Measurements from ENCODE around the gene CERS1.

CERS1 gene

GRCh38 chr19:18830488-18830887 lies 65.5 kb downstream of the CERS1 start:
- no peak for TF ChIP-seq CTCF (IDR thresholded peaks at IDR 0.05; ENCODE audit: low read depth, low read length, missing control alignments)
- DNase-seq (ENCODE audit: extremely low read depth, low read depth), result no peak

DNA sequence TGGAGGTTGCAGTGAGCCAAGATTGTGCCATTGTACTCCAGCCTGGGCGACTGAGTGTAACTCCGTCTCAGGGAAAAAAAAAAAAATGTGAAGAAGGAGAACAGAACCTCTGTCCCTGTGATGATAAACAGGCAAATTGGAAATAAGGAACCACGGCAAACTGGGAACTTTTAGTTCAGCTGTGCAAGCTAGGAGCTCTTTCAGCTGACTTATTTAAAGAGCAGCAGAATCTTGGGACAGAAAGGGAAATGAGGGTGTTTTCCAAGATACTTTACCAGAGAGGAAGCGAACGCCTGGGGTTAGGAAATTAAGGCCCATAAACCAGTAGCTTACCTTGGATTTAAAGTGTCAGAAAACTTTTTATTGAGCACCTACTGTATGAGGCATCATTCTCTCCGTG lies 67.2 kb downstream of the CERS1 start:
- TF ChIP-seq CTCF (IDR thresholded peaks at IDR 0.05; ENCODE audit: low read depth, low read length, missing control alignments), result no peak
- DNase-seq (ENCODE audit: extremely low read depth, low read depth), result no peak
- H3K4me3 ChIP-seq (replicated peaks; ENCODE audit: low read depth, low read length), result no peak overlapping the region

More at GRCh38 chr19:18830488-18830887, 65.5 kb downstream of the CERS1 start:
- no peak overlapping the region for H3K4me3 ChIP-seq (replicated peaks; ENCODE audit: low read depth, low read length)
